Activated naive CD8-positive, alpha-beta T cell treated with anti-CD3 and anti-CD28 coated beads, Interleukin-2, amount 10 ng/mL, durations not matched to agents 7 days and 5 days (primary cell): ENCODE results near the gene ZNF780B. TPM values are rescaled to one million over a fixed set of nuclear protein-coding genes. Genes with fewer than 3 reads are reported as not detected.
"Not testable (repeated sequence)": the region's sequence is repeated elsewhere in the genome, so short reads cannot be mapped to it uniquely, and the experiment has no call there.

Source experiments
- ATAC-seq: fragments of 150-1000 bp; cut with Tn5 transposase; one replicate; pipeline ENCODE4 v1.10.0; 2021; ENCODE audit warnings: low read depth, moderate library complexity
- POLR2A ChIA-PET: fragments of 350-600 bp; sonication (Branson Sonifier 250); formaldehyde crosslinking; loops from one replicate; lab custom pipeline; 2021; ENCODE audit warnings: antibody characterized with exemption; lab: Charles Lee
- DNase-seq: peaks from one replicate; pipeline ENCODE4 v3.0.0; 2021
- H3K27ac Mint-ChIP-seq: one replicate; pipeline ENCODE4 v1.8.0; 2022; ENCODE audit warnings: mild to moderate bottlenecking, mixed read lengths
- H3K27me3 Mint-ChIP-seq: one replicate; pipeline ENCODE4 v1.8.0; 2022; ENCODE audit warnings: mild to moderate bottlenecking, moderate library complexity, mixed read lengths
- H3K36me3 Mint-ChIP-seq: one replicate; pipeline ENCODE4 v1.8.0; 2021; ENCODE audit warnings: mild to moderate bottlenecking, mixed read lengths
- H3K4me1 Mint-ChIP-seq: one replicate; pipeline ENCODE4 v1.8.0; 2021; ENCODE audit warnings: mixed read lengths
- H3K4me3 Mint-ChIP-seq: one replicate; pipeline ENCODE4 v1.8.0; 2022; ENCODE audit warnings: mild to moderate bottlenecking, moderate library complexity, mixed read lengths
- H3K9me3 Mint-ChIP-seq: one replicate; pipeline ENCODE4 v1.8.0; 2021; ENCODE audit warnings: mixed read lengths
- total RNA-seq, 2 experiments: library from RNA; stranded (reverse); gene quantifications; one replicate each; pipeline ENCODE4 v1.2.3, GENCODE V29; 2021

Gene ZNF780B
- total RNA-seq, 2 experiments from 2014 or later: 35.6 to 39.4 TPM

DNA sequence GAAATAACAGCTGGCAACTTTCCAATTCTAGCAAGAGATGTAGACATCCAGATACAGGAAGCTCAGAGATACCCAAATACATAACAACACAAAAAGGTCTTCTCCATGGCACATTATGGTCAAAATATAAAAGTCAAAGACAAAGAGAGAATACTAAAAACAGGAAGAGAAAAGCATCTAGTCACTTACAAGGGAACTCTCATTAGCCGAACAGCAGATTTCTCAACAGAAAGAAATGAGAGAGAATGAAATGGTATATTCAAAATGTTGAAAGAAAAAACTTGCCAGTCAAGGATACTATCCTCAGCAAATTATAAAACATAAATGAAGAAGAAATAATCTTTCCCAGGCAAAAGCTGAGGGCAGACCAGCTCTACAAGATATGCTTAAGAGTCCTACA, 22.3 kb upstream of the ZNF780B start:
- no peak for ATAC-seq
- H3K27ac Mint-ChIP-seq: no peak overlapping the region
- H3K9me3 Mint-ChIP-seq: peaks cover 41% of the 10 kb centered on the region
- DNase-seq: no peak
- peaks cover 93% of the 10 kb centered on the region for H3K36me3 Mint-ChIP-seq
- H3K4me3 Mint-ChIP-seq: no peak overlapping the region
- POLR2A ChIA-PET: no interaction called here
- no peaks in the 10 kb centered on the region for H3K27me3 Mint-ChIP-seq
- H3K4me1 Mint-ChIP-seq: peaks cover 2% of the 10 kb centered on the region

DNA sequence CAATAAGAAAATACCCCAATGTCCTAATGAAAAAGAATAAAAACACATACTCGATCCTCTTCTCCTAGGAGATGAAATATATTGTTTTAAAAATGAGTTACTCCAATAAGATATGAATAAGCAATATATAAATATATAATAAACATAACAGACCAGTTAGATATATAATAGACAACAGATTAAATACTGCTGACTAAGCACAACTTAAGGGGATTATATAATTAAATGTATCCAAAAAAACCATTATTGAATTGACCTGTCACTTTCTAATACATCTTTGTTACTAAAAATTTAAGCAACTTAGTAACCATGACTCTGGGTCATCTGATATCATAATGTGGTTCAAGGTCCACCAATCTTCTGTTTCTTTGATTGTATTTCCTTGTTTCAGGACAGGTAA, 14.0 kb upstream of the ZNF780B start:
- Mint-ChIP-seq H3K27ac (no peak overlapping the region), H3K9me3 (peaks cover 28% of the 10 kb centered on the region), H3K4me3 (no peak overlapping the region), H3K36me3 (peaks cover 54% of the 10 kb centered on the region), H3K4me1 (no peaks in the 10 kb centered on the region), H3K27me3 (no peaks in the 10 kb centered on the region)
- POLR2A ChIA-PET: no interaction called here
- ATAC-seq (no peak), DNase-seq (no peak)

DNA sequence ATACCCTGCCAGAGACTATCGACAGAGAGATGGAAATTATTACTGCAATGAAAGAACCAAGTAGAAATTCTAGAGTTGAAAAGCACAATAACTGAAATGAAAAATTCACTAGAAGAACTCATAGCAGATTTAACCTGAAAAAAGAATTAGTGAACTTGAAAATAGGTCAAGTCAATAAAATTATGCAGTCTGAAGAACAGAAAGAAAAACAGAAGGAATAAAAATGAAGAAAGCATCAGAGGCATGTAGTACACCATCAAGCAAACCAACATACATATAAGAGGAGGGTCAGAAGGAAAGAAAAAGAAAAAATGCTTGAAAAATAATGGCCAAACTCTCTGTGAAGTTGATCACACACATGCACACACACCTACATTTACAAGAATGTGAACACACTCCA, 3.6 kb upstream of the ZNF780B start:
- H3K4me3 Mint-ChIP-seq: no peak overlapping the region
- H3K36me3 Mint-ChIP-seq: peaks cover 3% of the 10 kb centered on the region
- H3K27me3 Mint-ChIP-seq: peaks cover 22% of the 10 kb centered on the region
- ATAC-seq: no peak
- no peak overlapping the region for H3K27ac Mint-ChIP-seq
- DNase-seq: no peak
- peaks cover 17% of the 10 kb centered on the region for H3K9me3 Mint-ChIP-seq
- POLR2A ChIA-PET: no interaction called here
- H3K4me1 Mint-ChIP-seq: peaks cover 20% of the 10 kb centered on the region

DNA sequence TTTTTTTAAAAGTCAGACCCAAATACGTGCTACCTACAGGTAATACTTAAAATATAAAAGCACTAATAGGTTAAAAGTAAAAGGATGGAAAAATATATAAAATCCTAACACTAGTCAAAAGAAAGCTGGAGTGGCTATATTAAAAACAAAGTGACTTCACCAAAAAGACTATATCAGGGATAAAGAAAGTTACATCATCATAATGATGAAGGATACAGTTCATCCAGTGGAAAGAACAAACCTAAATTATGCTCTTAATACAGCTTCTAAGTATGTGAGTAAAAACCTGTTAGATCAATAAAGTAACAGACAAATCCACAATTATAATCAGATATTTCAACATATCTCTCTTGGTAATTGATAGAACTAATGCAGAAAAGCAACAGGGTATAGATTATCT, 1.1 kb upstream of the ZNF780B start:
- Mint-ChIP-seq H3K36me3 (peaks cover 27% of the 10 kb centered on the region), H3K27me3 (peaks cover 16% of the 10 kb centered on the region), H3K4me3 (peak overlapping the region; percentile 99), H3K27ac (no peak overlapping the region), H3K4me1 (peaks cover 40% of the 10 kb centered on the region), H3K9me3 (peaks cover 27% of the 10 kb centered on the region)
- ATAC-seq (no peak), DNase-seq (no peak)
- POLR2A ChIA-PET: no interaction called here

DNA sequence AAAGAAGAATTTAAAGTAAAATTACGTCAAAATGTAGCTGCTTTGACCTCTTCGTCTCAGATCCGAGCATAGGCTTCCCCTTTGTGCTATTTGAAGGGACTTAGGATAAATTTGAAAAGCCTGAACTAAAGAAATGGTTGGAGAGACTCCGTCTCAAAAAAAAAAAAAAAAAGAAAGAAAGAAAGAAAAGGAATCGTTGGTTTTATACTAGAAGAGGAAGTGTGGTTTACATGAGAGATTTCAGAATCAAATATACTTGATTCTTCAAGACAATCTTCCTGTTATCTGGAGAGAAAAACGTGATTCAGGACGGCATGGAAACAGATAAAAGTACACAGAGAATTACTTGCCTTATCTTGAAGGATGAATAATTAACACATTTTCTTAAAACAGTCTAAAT, 474 bp upstream of the ZNF780B start:
- peak overlapping the region; percentile 97 for H3K27ac Mint-ChIP-seq
- no peak for DNase-seq
- peaks cover 28% of the 10 kb centered on the region for H3K36me3 Mint-ChIP-seq
- peaks cover 29% of the 10 kb centered on the region for H3K9me3 Mint-ChIP-seq
- ATAC-seq: no peak
- H3K4me3 Mint-ChIP-seq: peak overlapping the region; percentile 99
- POLR2A ChIA-PET: interaction anchor here (1.8 to 2.2 kb wide), 2 partner anchors 34 to 86 kb away, joined by 6 to 11 read pairs; partner anchors contain the start of genes PSMC4 and ZNF780A
- peaks cover 11% of the 10 kb centered on the region for H3K27me3 Mint-ChIP-seq
- peaks cover 40% of the 10 kb centered on the region for H3K4me1 Mint-ChIP-seq

DNA sequence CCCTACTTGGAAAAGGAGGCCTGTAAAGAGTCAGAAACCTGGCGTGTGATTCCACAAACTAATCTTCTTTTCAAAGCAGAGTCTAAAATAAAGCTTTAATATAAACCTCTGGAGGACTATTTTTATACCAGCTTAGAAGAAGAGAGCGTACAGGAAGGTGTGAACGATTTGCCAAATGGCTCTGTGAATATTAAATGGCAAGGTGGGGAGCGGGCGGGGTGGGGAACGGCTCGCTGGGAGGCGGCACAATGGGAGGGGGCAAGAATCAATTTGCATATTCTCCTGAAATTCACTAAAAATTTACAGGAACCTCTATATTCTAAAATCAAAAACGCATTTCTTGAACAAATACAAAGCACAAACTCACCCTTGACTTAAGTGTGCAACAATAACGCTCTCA, 982 bp downstream of the ZNF780B start:
- Mint-ChIP-seq H3K9me3 (peaks cover 34% of the 10 kb centered on the region), H3K27me3 (peaks cover 4% of the 10 kb centered on the region), H3K27ac (peak overlapping the region; percentile 97), H3K4me3 (peak overlapping the region; percentile 99), H3K36me3 (peaks cover 34% of the 10 kb centered on the region), H3K4me1 (peaks cover 40% of the 10 kb centered on the region)
- POLR2A ChIA-PET: interaction anchor here (0.8 to 2.2 kb wide), 4 partner anchors 35 to 221 kb away, joined by 5 to 11 read pairs (median 6); partner anchors contain the start of genes DYRK1B, PSMC4, ZNF546 and ZNF780A
- no peak for ATAC-seq
- no peak for DNase-seq

DNA sequence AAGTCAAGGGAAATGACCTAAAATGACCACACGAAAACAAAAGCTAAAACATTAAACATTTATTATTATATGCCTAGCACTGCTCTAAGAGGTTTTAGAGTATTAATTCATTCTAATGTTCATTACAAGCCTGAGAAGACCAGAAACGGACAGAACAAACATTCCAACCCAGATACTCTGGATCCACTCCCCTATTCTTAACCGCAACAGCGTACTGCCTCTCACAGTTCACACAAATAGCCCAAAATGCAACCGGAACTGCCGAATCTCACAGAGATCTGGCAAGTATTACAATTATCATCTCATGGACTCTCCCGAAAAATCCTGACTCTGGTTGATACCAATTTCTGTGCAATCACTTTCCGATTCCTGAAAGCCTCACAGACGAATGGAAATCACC, 1.4 kb downstream of the ZNF780B start:
- no peak for ATAC-seq
- Mint-ChIP-seq H3K27me3 (peaks cover 4% of the 10 kb centered on the region), H3K27ac (no peak overlapping the region), H3K4me3 (peak overlapping the region; percentile 99), H3K36me3 (peaks cover 38% of the 10 kb centered on the region), H3K9me3 (peaks cover 30% of the 10 kb centered on the region), H3K4me1 (peaks cover 40% of the 10 kb centered on the region)
- POLR2A ChIA-PET: interaction anchor here (2.2 kb wide), 2 partner anchors 36 to 58 kb away, joined by 7 to 11 read pairs; partner anchors contain the start of genes ZNF546 and ZNF780A
- no peak for DNase-seq

DNA sequence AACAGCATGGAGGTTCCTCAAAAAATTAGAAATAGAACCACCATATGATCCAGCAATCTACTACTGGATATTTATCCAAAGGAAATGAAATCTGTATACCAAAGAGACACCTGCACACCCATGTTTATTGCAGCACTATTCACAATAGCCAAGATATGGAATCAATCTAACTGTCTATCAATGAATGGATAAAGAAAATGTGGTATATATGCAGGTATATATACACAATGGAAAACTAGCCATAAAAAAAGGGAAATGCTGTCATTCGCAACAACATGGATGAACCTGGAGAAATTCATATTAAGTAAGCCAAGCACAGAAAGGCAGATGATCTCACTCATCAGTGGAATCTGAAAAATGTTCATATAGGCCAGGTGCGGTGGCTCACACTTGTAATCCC, 2.5 kb downstream of the ZNF780B start:
- peaks cover 40% of the 10 kb centered on the region for H3K4me1 Mint-ChIP-seq
- POLR2A ChIA-PET: no interaction called here
- H3K27ac Mint-ChIP-seq: no peak overlapping the region
- H3K4me3 Mint-ChIP-seq: peak overlapping the region; percentile 6
- peaks cover 32% of the 10 kb centered on the region for H3K9me3 Mint-ChIP-seq
- ATAC-seq (no peak), DNase-seq (no peak)
- H3K27me3 Mint-ChIP-seq: no peaks in the 10 kb centered on the region
- peaks cover 46% of the 10 kb centered on the region for H3K36me3 Mint-ChIP-seq

DNA sequence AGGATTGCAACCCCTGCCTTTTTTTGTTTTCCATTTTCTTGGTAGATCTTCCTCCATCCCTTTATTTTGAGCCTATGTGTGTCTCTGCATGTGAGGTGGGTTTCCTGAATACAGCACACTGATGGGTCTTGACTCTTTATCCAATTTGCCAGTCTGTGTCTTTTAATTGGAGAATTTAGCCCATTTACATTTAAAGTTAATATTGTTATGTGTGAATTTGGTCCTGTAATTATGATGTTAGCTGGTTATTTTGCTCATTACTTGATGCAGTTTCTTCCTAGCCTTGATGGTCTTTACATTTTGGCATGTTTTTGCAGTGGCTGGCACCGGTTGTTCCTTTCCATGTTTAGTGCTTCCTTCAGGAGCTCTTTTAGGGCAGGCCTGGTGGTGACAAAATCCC, 14.3 kb downstream of the ZNF780B start:
- H3K27me3 Mint-ChIP-seq, H3K27ac Mint-ChIP-seq, H3K4me3 Mint-ChIP-seq, H3K4me1 Mint-ChIP-seq, POLR2A ChIA-PET, DNase-seq, ATAC-seq: not testable (repeated sequence)
- H3K36me3 Mint-ChIP-seq: peaks cover 53% of the 10 kb centered on the region
- H3K9me3 Mint-ChIP-seq: peaks cover 35% of the 10 kb centered on the region

DNA sequence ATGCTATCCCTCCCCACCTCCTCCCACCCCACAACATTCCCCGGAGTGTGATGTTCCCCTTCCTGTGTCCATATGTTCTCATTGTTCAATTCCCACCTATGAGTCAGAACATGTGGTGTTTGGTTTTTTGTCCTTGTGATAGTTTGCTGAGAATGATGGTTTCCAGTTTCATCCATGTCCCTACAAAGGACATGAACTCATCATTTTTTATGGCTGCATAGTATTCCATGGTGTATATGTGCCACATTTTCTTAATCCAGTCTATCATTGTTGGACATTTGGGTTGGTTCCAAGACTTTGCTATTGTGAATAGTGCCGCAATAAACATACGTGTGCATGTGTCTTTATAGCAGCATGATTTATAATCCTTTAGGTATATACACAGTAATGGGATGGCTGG, 18.0 kb downstream of the ZNF780B start:
- POLR2A ChIA-PET, ATAC-seq, DNase-seq, H3K4me1 Mint-ChIP-seq, H3K4me3 Mint-ChIP-seq, H3K27me3 Mint-ChIP-seq, H3K27ac Mint-ChIP-seq: not testable (repeated sequence)
- Mint-ChIP-seq H3K9me3 (peaks cover 33% of the 10 kb centered on the region), H3K36me3 (peaks cover 41% of the 10 kb centered on the region)

DNA sequence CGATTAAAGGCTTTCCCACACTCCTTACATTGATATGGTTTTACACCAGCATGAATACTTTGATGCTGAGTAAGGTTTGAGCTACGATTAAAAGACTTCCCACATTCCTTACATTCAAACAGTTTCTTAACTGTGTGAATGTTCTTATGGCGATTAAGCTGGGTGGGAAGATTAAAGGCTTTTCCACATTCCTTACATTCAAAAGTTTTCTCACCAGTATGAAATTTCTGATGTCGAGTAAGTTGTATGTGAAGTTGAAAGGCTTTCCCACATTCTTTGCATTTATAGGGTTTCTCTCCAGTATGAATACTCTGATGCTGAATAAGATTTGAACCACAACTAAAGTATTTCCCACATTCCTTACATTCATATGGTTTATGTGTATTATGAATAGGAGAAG, 20.0 kb downstream of the ZNF780B start:
- Mint-ChIP-seq H3K9me3 (peaks cover 39% of the 10 kb centered on the region), H3K27me3 (no peaks in the 10 kb centered on the region), H3K36me3 (peaks cover 38% of the 10 kb centered on the region), H3K4me3 (no peak overlapping the region), H3K27ac (no peak overlapping the region), H3K4me1 (no peaks in the 10 kb centered on the region)
- POLR2A ChIA-PET: no interaction called here
- ATAC-seq: no peak
- DNase-seq: no peak

DNA sequence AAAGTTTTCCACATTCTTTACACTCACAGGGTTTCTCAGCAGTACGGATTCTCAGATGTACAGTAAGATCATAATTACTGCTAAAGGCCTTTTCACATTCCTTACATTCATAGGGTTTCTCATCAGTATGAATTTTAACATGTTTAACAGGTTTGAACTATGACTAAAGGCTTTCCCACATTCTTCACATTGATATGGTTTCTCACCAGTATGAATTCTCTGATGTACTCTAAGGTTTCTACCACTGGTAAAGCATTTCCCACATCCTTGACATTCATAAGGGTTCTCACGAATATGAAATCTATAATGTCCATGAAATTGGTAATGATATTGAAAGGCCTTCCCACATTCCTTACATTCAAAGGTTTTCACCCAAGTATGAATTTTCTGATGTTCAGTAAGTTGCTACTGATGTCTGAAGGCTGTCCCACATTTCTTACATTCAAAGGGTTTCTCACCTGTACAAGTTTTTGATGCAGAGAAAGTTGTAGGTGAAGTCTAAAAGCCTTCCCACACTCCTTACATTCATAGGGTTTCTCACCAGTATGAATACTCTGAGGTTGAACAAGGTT, 22.0 kb downstream of the ZNF780B start:
- POLR2A ChIA-PET: no interaction called here
- Mint-ChIP-seq H3K36me3 (peaks cover 39% of the 10 kb centered on the region), H3K4me1 (no peaks in the 10 kb centered on the region), H3K9me3 (peaks cover 44% of the 10 kb centered on the region), H3K27me3 (no peaks in the 10 kb centered on the region), H3K4me3 (no peak overlapping the region), H3K27ac (no peak overlapping the region)
- no peak for DNase-seq
- no peak for ATAC-seq

DNA sequence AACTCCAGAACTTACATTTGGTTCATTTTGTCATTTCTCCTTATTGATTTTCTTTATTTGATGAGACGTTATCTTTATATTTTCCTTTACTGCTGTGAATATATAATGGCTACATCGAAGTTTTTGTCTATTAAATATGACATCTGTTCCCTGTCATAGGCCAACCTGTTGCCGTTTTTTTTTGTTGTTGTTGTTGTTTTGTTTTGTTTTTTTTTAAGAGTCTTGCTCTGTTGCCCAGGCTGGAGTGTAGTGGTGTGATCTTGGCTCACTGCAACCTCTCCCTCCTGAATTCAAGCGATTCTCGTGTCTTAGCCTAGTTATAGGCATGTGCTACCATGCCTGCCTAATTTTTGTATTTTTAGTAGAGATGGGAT, 29.4 kb downstream of the ZNF780B start:
- DNase-seq (no peak), ATAC-seq (no peak)
- Mint-ChIP-seq H3K36me3 (peaks cover 16% of the 10 kb centered on the region), H3K27ac (no peak overlapping the region), H3K4me3 (no peak overlapping the region), H3K27me3 (peaks cover 2% of the 10 kb centered on the region), H3K4me1 (no peaks in the 10 kb centered on the region), H3K9me3 (peaks cover 41% of the 10 kb centered on the region)
- POLR2A ChIA-PET: no interaction called here

DNA sequence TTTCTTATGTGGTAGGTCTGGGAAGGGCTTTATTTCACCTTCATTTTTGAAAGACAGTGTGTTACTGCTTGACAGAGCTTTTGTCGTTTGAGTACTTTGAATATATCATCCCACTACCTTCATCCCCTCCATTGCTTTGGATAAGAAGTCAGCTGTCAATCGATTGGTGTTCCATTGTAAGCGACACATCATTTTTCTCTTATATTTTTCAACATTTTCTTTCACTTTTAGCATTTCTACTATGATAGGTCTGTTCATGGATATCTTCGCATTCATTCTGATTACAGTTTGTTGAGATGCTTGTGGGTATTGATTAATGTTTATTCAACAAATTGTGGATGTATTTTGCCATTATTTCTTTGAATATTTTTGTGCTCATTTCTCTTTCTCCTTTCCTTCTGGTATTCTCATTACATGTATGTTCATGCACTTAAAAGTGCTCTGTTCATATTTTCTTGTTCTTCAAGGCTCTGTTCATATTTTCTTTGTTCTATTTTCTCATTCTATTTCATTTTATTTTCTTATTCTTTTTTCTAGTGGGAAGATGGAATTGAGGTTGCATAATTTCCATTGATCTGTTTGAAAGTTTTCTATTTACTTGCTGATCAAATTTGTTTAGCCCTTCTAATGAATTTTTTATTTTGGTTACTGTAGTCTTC, 30.0 kb downstream of the ZNF780B start:
- DNase-seq (no peak), ATAC-seq (no peak)
- H3K4me3 Mint-ChIP-seq: no peak overlapping the region
- H3K36me3 Mint-ChIP-seq: peaks cover 16% of the 10 kb centered on the region
- H3K4me1 Mint-ChIP-seq: no peaks in the 10 kb centered on the region
- POLR2A ChIA-PET: no interaction called here
- H3K9me3 Mint-ChIP-seq: peaks cover 42% of the 10 kb centered on the region
- peaks cover 2% of the 10 kb centered on the region for H3K27me3 Mint-ChIP-seq
- H3K27ac Mint-ChIP-seq: no peak overlapping the region
